Natural killer cell (primary cell): Measurements from ENCODE around the gene LGALS1. TPM values are rescaled to one million over a fixed set of nuclear protein-coding genes. Genes with fewer than 3 reads are reported as not detected.
A peak's percentile ranks its signal among the peaks of the same experiment; 100 is the strongest.

Experiments
- ATAC-seq, 3 donors: fragments of 150-1000 bp in 2 of 3; fragments of 200-7000 bp in 1 of 3; cut with Tn5 transposase; 1 replicate in 1 of 3; 2 replicates in 2 of 3; pipeline ENCODE4 v1.10.0; 2021; ENCODE audit warnings: mild to moderate bottlenecking in 2 of 3, moderate library complexity in 2 of 3
- DNase-seq, 2 donors: peaks; one replicate each; pipeline versions ENCODE4 v3.0.0 to v3.0.0-alpha.2; 2013 to 2021; ENCODE audit warnings: mixed read lengths in 1 of 2
- H3K27ac ChIP-seq: one replicate; pipeline ENCODE4 v1.5.1; 2013; ENCODE audit warnings: mild to moderate bottlenecking, low read length
- H3K27me3 ChIP-seq: one replicate; pipeline ENCODE4 v1.6.1; 2013; ENCODE audit warnings: low read length; ENCODE audit not compliant: control insufficient read depth, insufficient read depth
- H3K36me3 ChIP-seq: one replicate; pipeline ENCODE4 v1.6.1; 2013; ENCODE audit warnings: low read length; ENCODE audit not compliant: control insufficient read depth, insufficient read depth
- H3K4me1 ChIP-seq: one replicate; pipeline ENCODE4 v1.6.1; 2013; ENCODE audit warnings: low read length; ENCODE audit not compliant: control insufficient read depth, insufficient read depth
- H3K4me3 ChIP-seq: one replicate; pipeline ENCODE4 v1.5.1; 2013; ENCODE audit warnings: low read length
- H3K9me3 ChIP-seq: one replicate; pipeline ENCODE4 v1.6.1; 2013; ENCODE audit warnings: low read length; ENCODE audit not compliant: control insufficient read depth, insufficient read depth
- H3K27ac Mint-ChIP-seq, 2 donors: one replicate each; pipeline ENCODE4 v1.8.0; 2022; ENCODE audit warnings: mild to moderate bottlenecking in 2 of 2, mixed read lengths in 2 of 2, moderate library complexity in 1 of 2
- H3K27me3 Mint-ChIP-seq, 2 donors: one replicate each; pipeline ENCODE4 v1.8.0; 2022; ENCODE audit warnings: low read depth in 2 of 2, mixed read lengths in 2 of 2
- H3K36me3 Mint-ChIP-seq: one replicate; pipeline ENCODE4 v1.8.0; 2022; ENCODE audit warnings: mixed read lengths
- H3K4me1 Mint-ChIP-seq, 2 donors: one replicate each; pipeline ENCODE4 v1.8.0; 2022; ENCODE audit warnings: mixed read lengths in 2 of 2
- H3K4me3 Mint-ChIP-seq: one replicate; pipeline ENCODE4 v1.8.0; 2022; ENCODE audit warnings: mild to moderate bottlenecking, moderate library complexity, mixed read lengths
- H3K9me3 Mint-ChIP-seq, 2 donors: one replicate each; pipeline ENCODE4 v1.8.0; 2022; ENCODE audit warnings: mixed read lengths in 2 of 2
- CTCF ChIP-seq: fragments of 200-600 bp; IDR thresholded peaks from one replicate; pipeline ENCODE4 v1.8.0; 2022; ENCODE audit warnings: antibody characterized with exemption
- WGBS: methylation state at CpG from one replicate; pipeline ENCODE4 v1.1.7; 2013; ENCODE audit warnings: missing lambda C conversion rate; ENCODE audit not compliant: insufficient coverage; 5-methylcytosine and 5-hydroxymethylcytosine counted together
- intact Hi-C: fragments of 100-400 bp; cut with micrococcal nuclease; formaldehyde crosslinking; loops from one replicate; pipeline ENCODE4 v1.14.2; 2022
- total RNA-seq, 4 donors: library from RNA; stranded (reverse); fragments of 120-200 nt in 1 of 4; gene quantifications; one replicate each; pipeline versions ENCODE4 v1.2.3 to v1.2.4, GENCODE V29; 2013 to 2022

LGALS1 gene
- total RNA-seq = 100 to 1,000 TPM; 195 to 218 (median 214) TPM
- total RNA-seq (2013) = 200 TPM

GRCh38 chr22:37674951-37675929 is at the start of gene LGALS1:
LGALS1 (plus strand) TSS chr22:37675636; CDS start chr22:37675703, 67 bp downstream.
- Mint-ChIP-seq H3K27ac (peak within 1 kb of the TSS; percentile 94 to 97), H3K4me1 (peaks cover 26 to 64% of the 10 kb centered on the region in 2 donors), H3K9me3 (no peaks in the 10 kb centered on the region), H3K27me3 (no peaks in the 10 kb centered on the region), H3K36me3 (no peaks in the 10 kb centered on the region), H3K4me3 (peak within 1 kb of the TSS; percentile 93)
- no peaks in the 10 kb centered on the region for H3K9me3 ChIP-seq
- H3K27ac ChIP-seq = peak within 1 kb of the TSS; percentile 97
- peaks cover 67% of the 10 kb centered on the region for H3K4me1 ChIP-seq
- peaks cover 5% of the 10 kb centered on the region for H3K36me3 ChIP-seq
- TF ChIP-seq CTCF = no peak
- H3K4me3 ChIP-seq = peak within 1 kb of the TSS; percentile 82
- ATAC-seq (peak; percentile 11 to 33 (median 11)), DNase-seq (peak; percentile 54 to 80)
- intact Hi-C loops = loop anchor here (5.0 kb wide), 1 partner anchor 68 kb away; the partner anchor contains the start of gene GGA1
- no peaks in the 10 kb centered on the region for H3K27me3 ChIP-seq
- WGBS = 14% methylated on average over 33 of the region's 34 CpGs

- H3K4me3 ChIP-seq = no peak overlapping the region
- Mint-ChIP-seq H3K36me3 (no peaks in the 10 kb centered on the region), H3K27me3 (no peaks in the 10 kb centered on the region), H3K27ac (peak overlapping the region; percentile 83 to 89), H3K4me1 (peaks cover 33 to 57% of the 10 kb centered on the region in 2 donors), H3K4me3 (peak overlapping the region; percentile 5), H3K9me3 (no peaks in the 10 kb centered on the region)
- no peaks in the 10 kb centered on the region for H3K27me3 ChIP-seq
- H3K27ac ChIP-seq = peak overlapping the region; percentile 76
- TF ChIP-seq CTCF = no peak
- H3K36me3 ChIP-seq = peaks cover 12% of the 10 kb centered on the region
- H3K9me3 ChIP-seq = no peaks in the 10 kb centered on the region
- ATAC-seq = no peak
- DNase-seq = no peak
- H3K4me1 ChIP-seq = peaks cover 76% of the 10 kb centered on the region
- WGBS = 90% methylated on average over 14 of the region's 14 CpGs
- intact Hi-C loops = no loop called here
Observed at GRCh38 chr22:37625737-37626136, 49.7 kb upstream of the LGALS1 start.

GRCh38 chr22:37626144-37626543 is 49.3 kb upstream of the LGALS1 start:
- 84% methylated on average over 11 of the region's 11 CpGs for WGBS
- Mint-ChIP-seq H3K4me3 (peak overlapping the region; percentile 74), H3K27me3 (no peaks in the 10 kb centered on the region), H3K27ac (peak overlapping the region; percentile 83 to 89), H3K4me1 (peaks cover 33 to 61% of the 10 kb centered on the region in 2 donors), H3K9me3 (no peaks in the 10 kb centered on the region), H3K36me3 (no peaks in the 10 kb centered on the region)
- H3K36me3 ChIP-seq = peaks cover 11% of the 10 kb centered on the region
- DNase-seq (peak in 1 of 2 donors; percentile 42), ATAC-seq (no peak)
- H3K4me3 ChIP-seq = no peak overlapping the region
- intact Hi-C loops = no loop called here
- no peaks in the 10 kb centered on the region for H3K9me3 ChIP-seq
- H3K4me1 ChIP-seq = peaks cover 80% of the 10 kb centered on the region
- no peaks in the 10 kb centered on the region for H3K27me3 ChIP-seq
- no peak for TF ChIP-seq CTCF
- H3K27ac ChIP-seq = peak overlapping the region; percentile 76
